A673 (cell line): ENCODE data around the gene TMEFF2. TPM values are rescaled to one million over a fixed set of nuclear protein-coding genes. Genes with fewer than 3 reads are reported as not detected.

Experiments used
- BruUV-seq: library from RNA; stranded (reverse); fragments of 400-500 nt; replicated peaks from 2 replicates; lab custom pipeline; 2021; lab: Mats Ljungman, UMichigan
- CTCF ChIA-PET: fragments of 300-600 bp; sonication (Branson Sonifier 250); formaldehyde crosslinking; loops from one replicate; lab custom pipeline; 2022; ENCODE audit warnings: antibody characterized with exemption; lab: Charles Lee
- POLR2A ChIA-PET: fragments of 300-600 bp; sonication (Branson Sonifier 250); formaldehyde crosslinking; loops from one replicate; lab custom pipeline; 2022; ENCODE audit warnings: antibody characterized with exemption; ENCODE audit not compliant: low non-redundant PET; lab: Charles Lee
- DNase-seq: peaks from one replicate; pipeline ENCODE4 v3.0.0-alpha.2; 2015; ENCODE audit warnings: low spot score
- H3K27ac ChIP-seq: fragments of 200-600 bp; sonication (generic); 2 replicates; pipeline ENCODE4 v1.5.1; 2016; ENCODE audit warnings: mixed run types, low read depth, mild to moderate bottlenecking, mixed read lengths, antibody characterized with exemption, low read length; ENCODE audit not compliant: poor library complexity, severe bottlenecking
- H3K27me3 ChIP-seq: fragments of 200-600 bp; sonication (generic); replicated peaks from 2 replicates; pipeline ENCODE4 v1.6.1; 2017; ENCODE audit warnings: mixed run types, low read depth, mild to moderate bottlenecking, mixed read lengths, antibody characterized with exemption, low read length; ENCODE audit not compliant: insufficient read depth, poor library complexity
- H3K36me3 ChIP-seq: fragments of 200-600 bp; sonication (generic); 2 replicates; pipeline ENCODE4 v1.6.1; 2016; ENCODE audit warnings: mixed run types, mild to moderate bottlenecking, mixed read lengths, antibody characterized with exemption, low read length; ENCODE audit not compliant: insufficient read depth, poor library complexity, severe bottlenecking
- H3K4me1 ChIP-seq: fragments of 200-600 bp; sonication (generic); 2 replicates; pipeline ENCODE4 v1.6.1; 2017; ENCODE audit warnings: mixed run types, mild to moderate bottlenecking, mixed read lengths, antibody characterized with exemption, low read length; ENCODE audit not compliant: insufficient read depth, poor library complexity, severe bottlenecking
- H3K4me3 ChIP-seq: fragments of 200-600 bp; sonication (generic); 2 replicates; pipeline ENCODE4 v1.5.1; 2016; ENCODE audit warnings: low read depth, mixed run types, mild to moderate bottlenecking, mixed read lengths, low read length; ENCODE audit not compliant: poor library complexity, severe bottlenecking
- H3K9me3 ChIP-seq: fragments of 200-600 bp; sonication (generic); 2 replicates; pipeline ENCODE4 v1.6.1; 2016; ENCODE audit warnings: mixed run types, low read depth, mild to moderate bottlenecking, mixed read lengths, antibody characterized with exemption, low read length; ENCODE audit not compliant: poor library complexity, severe bottlenecking
- CTCF ChIP-seq: fragments of 300-800, 200-600 bp; sonication (generic); conservative IDR thresholded peaks from 2 replicates; pipeline ENCODE4 v1.5.1; 2017; ENCODE audit warnings: low read depth, mild to moderate bottlenecking, antibody characterized with exemption, low read length, moderate library complexity, mixed read lengths
- EZH2 ChIP-seq: fragments of 200-600 bp; sonication (generic); IDR thresholded peaks from 2 replicates; pipeline ENCODE4 v1.6.1; 2017; ENCODE audit warnings: borderline replicate concordance, low read depth, mild to moderate bottlenecking, mixed read lengths, antibody characterized with exemption, low read length; ENCODE audit not compliant: poor library complexity, severe bottlenecking
- intact Hi-C: fragments of 100-400 bp; cut with micrococcal nuclease; formaldehyde crosslinking; loops from one replicate; pipeline ENCODE4 v1.10.0; 2022; ENCODE audit not compliant: unreplicated experiment
- total RNA-seq: library from RNA; stranded (reverse); gene quantifications from 2 replicates; pipeline ENCODE4 v1.2.3, GENCODE V29; 2021

The TMEFF2 gene
- total RNA-seq, 1 experiment from 2014 or later: 7.0 TPM

GRCh38 chr2:192016265-192016664, 178.5 kb downstream of the TMEFF2 start:
- intact Hi-C loops: no loop called here
- H3K9me3 ChIP-seq: no peaks in the 10 kb centered on the region
- POLR2A ChIA-PET: no interaction called here
- no peaks in the 10 kb centered on the region for H3K36me3 ChIP-seq
- CTCF ChIA-PET: no interaction called here
- H3K27ac ChIP-seq: no peak overlapping the region
- no TSS peak for BruUV-seq
- no peaks in the 10 kb centered on the region for H3K4me1 ChIP-seq
- DNase-seq: no peak
- no peak overlapping the region for H3K4me3 ChIP-seq
- no peaks in the 10 kb centered on the region for H3K27me3 ChIP-seq
- no peak for TF ChIP-seq CTCF
- no peak for TF ChIP-seq EZH2

DNA sequence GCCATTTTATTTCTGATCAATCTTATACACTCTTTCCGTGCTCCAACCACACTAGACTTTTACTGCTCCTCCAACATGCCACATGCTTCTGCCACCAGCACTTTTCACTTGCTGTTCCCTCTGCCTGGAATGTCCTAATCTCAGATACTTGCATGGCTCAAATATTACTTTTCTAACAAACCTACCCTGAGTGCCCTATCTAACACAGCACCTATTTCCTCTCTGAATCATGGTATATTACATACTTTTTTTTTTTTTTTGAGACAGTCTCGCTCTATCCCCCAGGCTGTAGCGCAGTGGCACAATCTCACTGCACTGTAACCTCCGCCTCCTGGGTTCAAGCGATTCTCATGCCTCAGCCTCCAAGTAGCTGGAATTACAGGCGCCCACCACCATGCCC, 181.5 kb downstream of the TMEFF2 start:
- no TSS peak for BruUV-seq
- CTCF ChIA-PET: no interaction called here

DNA sequence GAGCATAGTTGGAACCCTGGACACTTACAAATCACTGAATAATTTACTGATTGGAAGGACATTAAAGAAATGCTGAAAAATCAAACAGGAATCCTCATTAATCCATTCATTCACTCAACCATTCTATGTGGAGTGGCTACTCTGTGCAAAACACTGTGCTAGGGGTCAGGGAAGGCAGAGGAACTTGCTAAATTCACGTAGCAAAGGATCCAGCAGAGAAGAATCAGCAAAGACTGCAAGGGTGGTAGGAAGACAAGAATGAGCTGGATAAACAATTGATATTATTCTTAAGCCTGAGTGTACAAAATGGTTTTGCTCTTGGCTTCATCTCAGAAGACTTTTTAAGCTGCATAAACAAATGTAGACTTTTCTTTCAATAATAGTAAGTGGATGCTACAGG, 183.5 kb downstream of the TMEFF2 start:
- no peak overlapping the region for H3K27ac ChIP-seq
- no peaks in the 10 kb centered on the region for H3K4me1 ChIP-seq
- TF ChIP-seq EZH2 (no peak), CTCF (no peak)
- no TSS peak for BruUV-seq
- H3K9me3 ChIP-seq: no peaks in the 10 kb centered on the region
- CTCF ChIA-PET: no interaction called here
- H3K4me3 ChIP-seq: no peak overlapping the region
- H3K27me3 ChIP-seq: no peaks in the 10 kb centered on the region
- DNase-seq: no peak
- no peaks in the 10 kb centered on the region for H3K36me3 ChIP-seq
- POLR2A ChIA-PET: no interaction called here
- intact Hi-C loops: no loop called here

More for the DNA sequence above, 181.5 kb downstream of the TMEFF2 start:
- Histone ChIP-seq H3K27ac (no peak overlapping the region), H3K27me3 (no peaks in the 10 kb centered on the region), H3K36me3 (no peaks in the 10 kb centered on the region), H3K9me3 (no peaks in the 10 kb centered on the region), H3K4me3 (no peak overlapping the region), H3K4me1 (no peaks in the 10 kb centered on the region)
- no peak for DNase-seq
- TF ChIP-seq CTCF: no peak
- intact Hi-C loops: no loop called here
- POLR2A ChIA-PET: no interaction called here
